ENCODE data around the gene FBP2.

Gene FBP2

DNA sequence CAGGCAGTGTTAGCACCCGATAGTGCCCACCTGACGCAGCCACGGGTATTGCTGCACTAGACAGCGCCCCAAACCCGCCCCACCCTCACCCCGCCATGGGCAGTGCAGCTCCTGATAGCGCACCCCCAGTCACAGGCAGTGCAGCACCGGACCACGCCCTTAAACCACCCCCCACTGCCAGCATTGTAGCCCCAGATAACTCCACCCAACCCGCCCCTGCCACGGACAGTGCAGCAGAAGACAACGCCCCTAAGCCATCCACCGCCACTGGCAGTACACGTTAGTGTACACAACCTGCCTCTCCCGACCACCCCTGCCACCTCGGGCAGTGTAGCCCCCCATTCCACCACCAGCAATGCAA is 39.6 kb downstream of the FBP2 start:
- no peak for TF ChIP-seq CTCF (IDR thresholded peaks at IDR 0.05)

- TF ChIP-seq CTCF (IDR thresholded peaks at IDR 0.05), result no peak; the same call in 1 of the 2 replicates
Measured at GRCh38 chr9:94553029-94553938, 40.3 kb downstream of the FBP2 start.

- TF ChIP-seq CTCF (IDR thresholded peaks at IDR 0.05), result no peak
Measured at GRCh38 chr9:94545940-94546339, 47.7 kb downstream of the FBP2 start.

DNA sequence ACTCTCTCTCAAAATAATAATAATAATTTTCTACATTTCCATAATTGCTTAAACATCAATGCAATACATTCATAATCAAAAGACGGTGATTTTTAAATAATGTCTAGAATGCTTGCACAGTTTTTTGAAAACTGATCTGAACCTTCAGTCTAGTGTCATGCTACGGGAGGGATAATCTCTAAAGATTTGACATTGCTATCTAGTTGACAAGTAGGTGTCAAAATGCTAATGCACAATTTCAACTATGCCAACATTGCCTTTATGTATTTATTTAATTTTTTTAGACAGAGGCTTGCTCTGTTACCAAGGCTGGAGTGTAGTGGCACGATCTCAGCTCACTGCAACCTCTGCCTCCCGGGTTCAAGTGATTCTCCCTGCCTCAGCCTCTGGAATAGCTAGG is 54.7 kb downstream of the FBP2 start:
- TF ChIP-seq CTCF (IDR thresholded peaks at IDR 0.05), result no peak

DNA sequence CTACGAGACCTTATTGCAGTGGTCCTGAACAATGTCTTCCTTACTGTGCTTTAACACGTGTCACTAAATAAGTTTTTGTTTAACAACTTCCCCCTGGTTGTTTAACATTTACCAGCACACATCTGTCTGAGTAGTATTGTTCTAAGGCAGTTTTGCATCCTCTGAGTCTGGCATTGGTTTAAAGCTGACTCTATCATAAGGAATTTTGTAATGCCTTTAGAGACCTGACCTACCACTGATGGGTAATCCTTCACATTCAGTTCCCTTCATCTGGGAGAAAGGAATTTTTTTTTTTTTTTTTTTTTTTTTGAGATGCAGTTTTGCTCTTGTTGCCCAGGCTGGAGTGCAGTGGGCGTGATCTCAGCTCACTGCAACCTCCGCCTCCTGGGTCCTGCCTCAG is 58.7 kb downstream of the FBP2 start:
- TF ChIP-seq CTCF (IDR thresholded peaks at IDR 0.05), result no peak

DNA sequence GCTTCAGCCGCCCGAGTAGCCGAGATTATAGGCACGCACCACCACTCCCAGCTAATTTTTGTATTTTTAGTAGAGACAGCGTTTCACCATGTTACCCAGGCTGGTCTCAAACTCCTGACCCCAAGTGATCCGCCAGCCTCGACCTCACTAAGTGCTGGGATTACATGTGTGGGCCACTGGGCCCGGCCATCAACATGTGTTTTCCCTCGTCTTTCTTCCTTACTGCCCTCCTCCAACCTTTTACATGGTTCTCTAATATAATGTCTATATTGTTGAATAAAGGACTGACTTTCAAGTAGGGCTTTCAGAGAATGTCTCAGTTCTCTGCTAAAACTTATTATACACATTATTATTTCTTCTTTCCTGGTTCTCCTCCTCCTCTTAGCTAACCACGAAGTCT is 60.0 kb downstream of the FBP2 start:
- TF ChIP-seq CTCF (IDR thresholded peaks at IDR 0.05), result no peak

DNA sequence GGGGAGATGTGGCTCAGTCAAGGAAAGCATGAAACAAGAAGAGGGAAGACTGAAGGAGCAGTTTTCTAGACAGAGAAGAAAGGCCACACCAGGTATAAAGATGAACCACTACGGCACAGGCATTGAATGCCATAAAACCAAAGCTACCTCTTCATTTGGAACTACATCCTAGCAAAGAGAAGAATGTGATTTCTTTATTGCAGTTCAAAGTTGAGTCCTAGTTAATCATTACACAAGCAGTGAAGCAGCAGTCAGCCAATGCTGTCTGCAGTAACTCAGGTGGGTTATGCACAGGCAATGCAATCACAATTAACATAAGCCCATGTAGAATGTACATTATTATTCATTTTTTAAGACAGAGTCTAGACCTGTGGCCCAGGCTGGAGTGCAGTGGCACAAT is 60.5 kb downstream of the FBP2 start:
- TF ChIP-seq CTCF (IDR thresholded peaks at IDR 0.05), result no peak
